Spleen (tissue), 7 donors: ENCODE measurements around the gene JMJD1C.

Experiments used
- POLR2A ChIP-seq, 3 donors: fragments of 450-650 bp; IDR thresholded peaks; one replicate each; pipeline ENCODE4 v1.5.1; 2017; ENCODE audit warnings: antibody characterized with exemption in 3 of 3, mild to moderate bottlenecking in 1 of 3
- POLR2AphosphoS5 ChIP-seq, 3 donors: sonication (generic); formaldehyde crosslinking; IDR thresholded peaks; one replicate each; pipeline ENCODE4 v1.5.1; 2017; ENCODE audit warnings: antibody characterized with exemption in 3 of 3
- TF ChIP-seq, protein P1 (sequence below), 11 experiments: fragments of 200-600 bp in 7 of 11; fragments of 450-650 bp in 4 of 11; sonication (generic) in 4 of 11; IDR thresholded peaks in 8 of 11; conservative IDR thresholded peaks in 3 of 11; 1 replicate in 7 of 11; 2 replicates in 4 of 11; pipeline versions ENCODE4 v1.4.0 to v1.8.0; 2016 to 2021; ENCODE audit warnings: antibody characterized with exemption in 11 of 11, inconsistent platforms in 4 of 11, mild to moderate bottlenecking in 1 of 11
- donor health status: DM: no; HTN: no; CAD: no; lungs with moderate emphysema.
- donor health status: DM: no; HTN: no; CAD: no.
- donor health status: DM: no; HTN: no; CAD: no.

GRCh38 chr10:63384675-63385074 lies 81.1 kb downstream of the JMJD1C start:
- TF ChIP-seq, protein P1, sequence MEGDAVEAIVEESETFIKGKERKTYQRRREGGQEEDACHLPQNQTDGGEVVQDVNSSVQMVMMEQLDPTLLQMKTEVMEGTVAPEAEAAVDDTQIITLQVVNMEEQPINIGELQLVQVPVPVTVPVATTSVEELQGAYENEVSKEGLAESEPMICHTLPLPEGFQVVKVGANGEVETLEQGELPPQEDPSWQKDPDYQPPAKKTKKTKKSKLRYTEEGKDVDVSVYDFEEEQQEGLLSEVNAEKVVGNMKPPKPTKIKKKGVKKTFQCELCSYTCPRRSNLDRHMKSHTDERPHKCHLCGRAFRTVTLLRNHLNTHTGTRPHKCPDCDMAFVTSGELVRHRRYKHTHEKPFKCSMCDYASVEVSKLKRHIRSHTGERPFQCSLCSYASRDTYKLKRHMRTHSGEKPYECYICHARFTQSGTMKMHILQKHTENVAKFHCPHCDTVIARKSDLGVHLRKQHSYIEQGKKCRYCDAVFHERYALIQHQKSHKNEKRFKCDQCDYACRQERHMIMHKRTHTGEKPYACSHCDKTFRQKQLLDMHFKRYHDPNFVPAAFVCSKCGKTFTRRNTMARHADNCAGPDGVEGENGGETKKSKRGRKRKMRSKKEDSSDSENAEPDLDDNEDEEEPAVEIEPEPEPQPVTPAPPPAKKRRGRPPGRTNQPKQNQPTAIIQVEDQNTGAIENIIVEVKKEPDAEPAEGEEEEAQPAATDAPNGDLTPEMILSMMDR (IDR thresholded peaks at IDR 0.05 in 8 of 11, conservative IDR thresholded peaks at IDR 0.05 in 3 of 11) = no peak
- no peak for TF ChIP-seq POLR2A (IDR thresholded peaks at IDR 0.05)
- no peak for TF ChIP-seq POLR2AphosphoS5 (IDR thresholded peaks at IDR 0.05)
